RCC 7860 (cell line): ENCODE measurements around the gene EIF3D.

Experiments
- DNase-seq: peaks from one replicate; pipeline ENCODE4 v3.0.0-alpha.2; 2015; ENCODE audit warnings: low spot score
- FAIRE-seq: peaks from 2 replicates; lab custom pipeline; 2012; peaks lifted over from hg19 to GRCh38; lab: Jason Lieb, UNC

The EIF3D gene

GRCh38 chr22:36528795-36529751, at the start of gene EIF3D:
EIF3D (minus strand) TSS chr22:36529166; CDS start chr22:36526121, 3,045 bp downstream.
- FAIRE-seq, result peak; percentile 87
- peak; percentile 98 for DNase-seq

GRCh38 chr22:36578619-36579018, 49.7 kb upstream of the EIF3D start:
- FAIRE-seq (no peak), DNase-seq (no peak)

DNA sequence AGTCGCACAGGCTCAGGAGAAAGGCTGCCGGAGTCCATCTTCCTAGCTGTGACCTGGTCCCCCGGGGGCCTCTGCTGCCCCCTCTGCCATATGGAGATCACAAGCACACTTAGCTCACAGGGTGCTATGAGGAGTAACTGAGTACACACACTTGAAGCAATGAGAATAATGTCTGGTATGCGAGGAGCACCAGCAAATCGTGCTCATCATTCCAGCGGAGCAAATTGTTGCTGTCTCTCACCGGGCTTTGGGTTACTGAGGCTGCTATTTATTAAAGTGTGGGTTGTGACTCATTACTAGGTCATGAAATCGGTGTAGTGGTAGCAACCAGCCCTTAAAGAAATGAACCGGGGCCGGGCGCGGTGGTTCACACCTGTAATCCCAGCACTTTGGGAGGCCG, 48.1 kb upstream of the EIF3D start:
- DNase-seq, result peak; percentile 97
- FAIRE-seq, result peak; percentile 92

DNA sequence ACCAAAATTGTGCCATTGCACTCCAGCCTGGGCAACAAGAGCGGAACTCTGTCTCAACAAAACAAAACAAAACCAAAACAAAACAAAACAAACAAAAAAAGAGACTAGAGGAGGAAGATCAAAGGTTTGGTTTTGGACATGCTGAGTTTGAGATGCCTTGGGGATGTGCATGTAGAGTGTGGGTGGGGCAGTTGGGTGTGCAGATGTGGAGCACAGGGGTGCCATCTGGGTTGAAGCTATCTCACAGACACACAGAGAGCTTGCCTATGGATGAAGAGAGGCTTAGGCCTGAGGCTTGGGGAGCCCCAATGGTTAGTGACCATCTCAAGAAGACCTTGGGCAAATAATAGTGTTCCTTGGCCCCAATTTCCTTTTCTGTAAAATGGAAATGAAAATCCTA, 45.8 kb upstream of the EIF3D start:
- no peak for FAIRE-seq
- no peak for DNase-seq

- no peak for DNase-seq
- FAIRE-seq, result no peak
These were observed 44.9 kb upstream of the EIF3D start for GRCh38 chr22:36573815-36574363.

GRCh38 chr22:36571991-36572390, 43.0 kb upstream of the EIF3D start:
- FAIRE-seq (no peak), DNase-seq (no peak)

- FAIRE-seq (no peak), DNase-seq (no peak)
These were observed 41.0 kb upstream of the EIF3D start for GRCh38 chr22:36569999-36570398.

GRCh38 chr22:36568846-36569245, 39.9 kb upstream of the EIF3D start:
- DNase-seq, result no peak
- no peak for FAIRE-seq

- no peak for FAIRE-seq
These were observed 37.8 kb upstream of the EIF3D start for GRCh38 chr22:36566720-36567119.

DNA sequence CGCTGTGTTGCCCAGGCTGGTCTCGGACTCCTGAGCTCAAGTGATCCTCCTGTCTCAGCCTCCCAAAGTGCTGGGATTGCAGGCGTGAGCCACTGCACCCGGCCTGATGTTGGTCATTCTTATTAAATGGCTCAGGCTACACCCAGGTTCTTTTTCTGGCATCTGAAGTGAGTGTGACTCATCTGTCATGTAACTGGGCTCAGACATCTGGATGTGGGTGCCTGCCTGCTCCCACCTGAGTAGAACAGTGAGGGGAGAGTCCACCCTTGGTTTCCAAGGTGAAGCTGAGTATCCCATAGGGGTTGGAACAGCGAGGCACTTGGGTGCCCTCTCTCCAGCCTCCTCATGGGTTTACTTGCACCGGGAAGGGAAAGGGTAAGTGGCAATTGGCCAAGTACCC, 36.7 kb upstream of the EIF3D start:
- FAIRE-seq (no peak), DNase-seq (peak; percentile 14)

More at GRCh38 chr22:36566720-36567119, 37.8 kb upstream of the EIF3D start:
- no peak for DNase-seq

- no peak for DNase-seq
- FAIRE-seq, result no peak
These were observed 36.2 kb upstream of the EIF3D start for GRCh38 chr22:36565159-36565507.

- FAIRE-seq (no peak), DNase-seq (no peak)
These were observed 35.6 kb upstream of the EIF3D start for GRCh38 chr22:36564422-36565158.

DNA sequence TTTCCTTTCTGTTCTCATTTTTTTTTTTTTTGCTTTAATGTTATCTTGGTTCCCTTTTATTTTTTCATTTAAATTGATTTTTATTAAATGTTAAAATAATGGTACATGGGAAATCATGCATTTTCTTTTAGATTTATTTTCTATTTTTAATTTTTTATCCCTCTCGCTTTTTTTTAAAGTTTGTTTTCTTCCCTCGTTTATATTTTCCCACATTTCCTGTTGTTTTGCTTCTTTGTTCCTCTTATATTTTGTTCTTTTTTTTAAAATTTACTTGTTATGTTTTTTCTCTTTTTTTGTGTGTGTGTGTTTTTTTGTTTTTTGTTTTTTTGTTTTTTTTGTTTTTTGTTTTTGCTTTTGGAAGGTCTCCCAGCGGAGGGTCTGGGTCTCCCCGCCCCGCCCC, 34.9 kb upstream of the EIF3D start:
- DNase-seq (no peak), FAIRE-seq (no peak)

GRCh38 chr22:36563444-36563843, 34.5 kb upstream of the EIF3D start:
- FAIRE-seq, result no peak

GRCh38 chr22:36563001-36563400, 34.0 kb upstream of the EIF3D start:
- DNase-seq, result no peak
- no peak for FAIRE-seq

More at GRCh38 chr22:36563444-36563843, 34.5 kb upstream of the EIF3D start:
- DNase-seq, result no peak

- FAIRE-seq, result peak; percentile 2
- DNase-seq, result peak; percentile 37
These were observed 33.4 kb upstream of the EIF3D start for GRCh38 chr22:36562261-36562835.

DNA sequence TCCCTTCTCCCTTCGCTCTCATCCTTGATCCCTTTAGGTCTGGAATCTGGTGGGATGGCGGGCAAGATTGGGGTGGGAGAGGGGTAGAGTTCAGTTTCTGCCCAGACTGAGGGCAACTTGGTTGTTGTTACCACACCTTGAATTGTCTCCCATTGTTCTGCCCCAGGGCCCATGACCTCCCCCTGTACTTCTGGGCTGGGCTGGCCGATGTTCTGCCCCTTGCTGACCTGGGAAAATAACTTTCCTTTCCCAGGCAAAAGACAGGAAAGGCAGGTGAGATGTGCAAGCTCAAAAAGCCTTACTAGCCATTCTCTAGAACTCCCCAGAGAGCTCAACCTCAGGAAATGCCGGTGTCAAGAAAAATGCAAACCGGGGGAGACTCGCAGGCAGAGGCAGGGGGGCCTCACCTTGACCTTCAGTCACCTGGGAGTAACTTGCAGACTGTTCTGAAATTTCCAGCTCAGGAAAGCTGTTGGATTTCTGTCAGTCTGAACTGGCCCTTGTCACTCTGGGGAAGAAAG, 32.4 kb upstream of the EIF3D start:
- FAIRE-seq (no peak), DNase-seq (no peak)

GRCh38 chr22:36560001-36560400, 31.0 kb upstream of the EIF3D start:
- DNase-seq, result no peak
- FAIRE-seq, result no peak

GRCh38 chr22:36554098-36554497, 25.1 kb upstream of the EIF3D start:
- DNase-seq, result no peak
- FAIRE-seq, result no peak

- FAIRE-seq, result no peak
- DNase-seq, result no peak
These were observed 23.3 kb upstream of the EIF3D start for GRCh38 chr22:36552289-36552688.
